ENCODE data around the gene EML1.

The EML1 gene

DNA sequence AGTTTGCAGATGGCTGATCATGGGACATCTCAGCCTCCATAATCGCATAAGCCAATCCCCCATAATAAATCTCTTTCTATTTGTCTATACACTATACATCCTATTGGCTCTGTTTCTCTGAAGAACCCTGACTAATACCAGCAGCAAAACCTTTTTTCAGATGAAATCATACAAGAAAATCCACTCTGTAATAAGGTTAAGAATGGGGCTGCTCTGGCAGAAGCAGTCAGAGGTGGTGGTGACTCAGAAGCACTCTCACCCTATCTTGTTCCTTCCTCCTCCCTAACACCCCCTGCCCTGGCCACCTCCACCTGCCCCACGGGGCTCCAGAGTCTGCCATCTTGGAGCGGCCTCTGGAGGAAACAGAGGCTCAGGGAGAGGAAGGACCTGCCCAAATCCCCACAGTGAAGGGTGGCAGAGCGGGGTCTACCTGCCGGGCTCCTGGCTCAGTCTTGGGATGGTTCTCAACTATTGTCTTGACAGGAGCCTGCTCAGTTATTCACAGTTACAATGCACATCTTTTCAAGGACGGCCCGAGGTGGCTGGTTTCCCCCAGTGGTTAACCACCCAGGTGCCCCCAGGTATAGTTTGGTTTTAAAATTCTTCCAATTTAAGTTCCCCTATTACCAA, 162.7 kb downstream of the EML1 start:
- in situ Hi-C loops (cut with MboI; ENCODE audit: low sequenced_read_pairs, unreplicated experiment), result no loop called here
- TF ChIP-seq CTCF (IDR thresholded peaks at IDR 0.05; ENCODE audit: borderline replicate concordance, control extremely low read depth, extremely low read depth, insufficient read depth, missing control alignments), result no peak
- no peak for DNase-seq (ENCODE audit: low spot score)

- DNase-seq (ENCODE audit: low spot score), result no peak
- in situ Hi-C loops (cut with MboI; ENCODE audit: low sequenced_read_pairs, unreplicated experiment), result no loop called here
- TF ChIP-seq CTCF (IDR thresholded peaks at IDR 0.05; ENCODE audit: borderline replicate concordance, control extremely low read depth, extremely low read depth, insufficient read depth, missing control alignments), result no peak
Observed at GRCh38 chr14:99958380-99958779, 165.2 kb downstream of the EML1 start.

DNA sequence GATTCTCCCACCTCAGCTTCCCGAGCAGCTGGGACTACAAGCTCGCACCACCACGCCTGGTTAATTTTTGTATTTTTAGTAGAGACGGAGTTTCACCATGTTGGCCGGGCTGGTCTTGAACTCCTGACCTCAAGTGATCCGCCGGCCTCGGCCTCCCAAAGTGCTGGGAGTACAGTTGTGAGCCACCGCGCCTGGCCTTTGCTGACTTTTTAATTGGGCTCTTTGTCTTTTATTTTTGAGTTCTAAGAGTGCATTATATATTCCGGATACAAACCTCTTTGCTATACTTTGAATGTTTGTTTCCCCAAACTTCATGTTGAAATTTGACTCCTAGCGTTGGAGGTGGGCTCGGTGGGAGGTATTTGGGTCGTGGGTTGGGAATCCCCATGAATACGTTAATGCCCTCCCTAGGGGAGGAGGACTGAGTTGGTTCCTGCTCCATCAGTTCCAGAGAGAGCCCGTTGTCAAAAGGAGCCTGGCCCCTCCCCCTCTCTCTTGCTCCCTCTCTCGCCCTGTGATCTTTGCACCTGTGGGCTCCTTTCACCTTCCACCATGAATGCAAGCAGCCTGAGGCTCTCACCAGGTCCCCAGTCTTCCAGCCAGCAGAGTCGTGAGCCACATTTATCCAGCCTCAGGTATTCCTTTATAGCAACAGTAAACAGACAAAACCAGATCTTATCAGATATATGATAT, 168.8 kb downstream of the EML1 start:
- no peak for DNase-seq (ENCODE audit: low spot score)
- in situ Hi-C loops (cut with MboI; ENCODE audit: low sequenced_read_pairs, unreplicated experiment), result no loop called here
- TF ChIP-seq CTCF (IDR thresholded peaks at IDR 0.05; ENCODE audit: borderline replicate concordance, control extremely low read depth, extremely low read depth, insufficient read depth, missing control alignments), result no peak

DNA sequence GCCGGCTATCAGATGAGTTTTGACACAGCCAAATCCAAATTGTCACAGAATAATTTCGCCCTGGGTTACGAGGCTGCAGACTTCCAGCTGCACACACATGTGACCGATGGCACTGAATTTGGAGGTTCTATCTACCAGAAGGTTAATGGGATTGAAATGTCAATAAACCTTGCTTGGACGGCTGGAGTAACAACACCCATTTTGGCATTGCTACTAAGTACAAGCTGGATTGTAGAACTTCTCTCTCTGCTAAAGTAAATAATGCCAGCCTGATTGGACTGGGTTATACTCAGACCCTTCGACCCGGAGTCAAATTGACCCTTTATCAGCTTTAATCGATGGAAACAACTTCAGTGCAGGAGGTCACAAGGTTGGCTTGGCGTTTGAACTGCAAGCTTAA, 171.8 kb downstream of the EML1 start:
- no peak for TF ChIP-seq CTCF (IDR thresholded peaks at IDR 0.05; ENCODE audit: borderline replicate concordance, control extremely low read depth, extremely low read depth, insufficient read depth, missing control alignments)
- in situ Hi-C loops (cut with MboI; ENCODE audit: low sequenced_read_pairs, unreplicated experiment), result no loop called here
- no peak for DNase-seq (ENCODE audit: low spot score)

GRCh38 chr14:99966037-99966835, 173.0 kb downstream of the EML1 start:
- in situ Hi-C loops (cut with MboI; ENCODE audit: low sequenced_read_pairs, unreplicated experiment), result no loop called here
- DNase-seq (ENCODE audit: low spot score), result no peak
- TF ChIP-seq CTCF (IDR thresholded peaks at IDR 0.05; ENCODE audit: borderline replicate concordance, control extremely low read depth, extremely low read depth, insufficient read depth, missing control alignments), result no peak

DNA sequence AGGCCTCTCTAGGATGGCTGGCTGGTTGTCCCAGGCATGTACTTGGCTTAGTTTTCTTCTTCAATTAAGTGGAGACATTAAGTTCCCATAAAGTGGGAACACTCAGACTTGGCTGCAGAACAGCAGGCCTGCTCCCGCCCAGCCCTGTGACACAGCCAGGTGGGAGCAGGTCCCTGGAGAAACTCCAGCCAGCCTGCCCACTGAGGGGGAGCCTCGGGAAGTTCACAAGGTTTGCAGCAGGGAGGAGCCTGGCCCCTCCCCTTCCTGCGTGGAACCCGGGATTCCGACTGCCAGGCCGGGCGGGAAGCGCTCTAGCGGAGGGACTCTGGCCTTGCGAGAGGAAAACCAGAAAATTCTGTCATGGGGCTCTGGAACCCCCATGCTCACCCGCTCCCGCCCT, 173.7 kb downstream of the EML1 start:
- no peak for DNase-seq (ENCODE audit: low spot score)
- TF ChIP-seq CTCF (IDR thresholded peaks at IDR 0.05; ENCODE audit: borderline replicate concordance, control extremely low read depth, extremely low read depth, insufficient read depth, missing control alignments), result no peak
- in situ Hi-C loops (cut with MboI; ENCODE audit: low sequenced_read_pairs, unreplicated experiment), result no loop called here
